GM12891 (cell line): Measurements from ENCODE around the gene ZNF74.

Experiments
- PAX5 ChIP-seq: IDR thresholded peaks from 2 replicates; pipeline ENCODE4 v1.6.1; 2011; ENCODE audit warnings: low read length, moderate library complexity, mild to moderate bottlenecking; ENCODE audit not compliant: insufficient read depth, severe bottlenecking
- POLR2A ChIP-seq: IDR thresholded peaks from 2 replicates; pipeline ENCODE4 v1.6.1; 2011; ENCODE audit warnings: low read depth, low read length, control low read depth
- POLR2AphosphoS5 ChIP-seq: IDR thresholded peaks from 2 replicates; pipeline ENCODE4 v1.6.1; 2011; ENCODE audit warnings: low read depth, low read length, control low read depth
- SPI1 ChIP-seq: IDR thresholded peaks from 2 replicates; pipeline ENCODE4 v1.6.1; 2011; ENCODE audit warnings: low read depth, low read length, control low read depth
- TAF1 ChIP-seq: IDR thresholded peaks from 2 replicates; pipeline ENCODE4 v1.6.1; 2011; ENCODE audit warnings: low read depth, low read length, control low read depth

DNA sequence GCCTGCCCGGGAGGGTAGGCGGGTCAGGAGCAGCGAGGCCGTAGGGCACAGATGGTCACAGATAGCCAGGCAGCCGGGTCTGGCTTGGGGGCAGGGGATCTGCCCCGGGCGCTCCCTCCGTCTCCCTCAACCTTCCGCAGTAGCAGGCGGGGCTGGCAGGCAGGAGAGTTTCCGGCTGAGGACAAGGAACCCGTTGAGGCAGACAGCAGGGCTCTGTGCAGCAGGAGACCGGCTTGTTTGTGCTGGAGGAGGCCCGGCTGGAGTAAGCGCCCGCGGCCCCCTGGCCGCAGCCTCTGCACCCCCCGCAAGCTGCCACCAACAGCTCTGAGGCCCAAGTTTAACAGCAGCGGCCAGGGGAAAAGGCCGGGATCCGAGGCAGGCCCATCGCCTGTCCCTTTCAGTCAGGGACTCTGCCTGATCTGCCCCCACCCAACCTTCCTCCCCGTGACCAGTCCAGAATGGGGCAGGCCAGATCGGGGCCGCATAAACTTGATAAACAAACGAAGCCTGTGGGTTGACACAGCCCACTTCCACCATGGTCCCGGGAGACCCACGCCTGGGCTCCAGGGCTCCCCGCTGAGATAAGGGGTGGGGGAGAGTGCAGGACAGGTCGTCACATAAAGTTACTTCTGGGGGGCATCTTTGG lies 30.1 kb downstream of the ZNF74 start:
- TF ChIP-seq POLR2A (no peak), POLR2AphosphoS5 (no peak), SPI1 (no peak), TAF1 (no peak), PAX5 (no peak)
